Thyroid gland (tissue), 4 donors: ENCODE data around the gene P3H3. TPM values are rescaled to one million over a fixed set of nuclear protein-coding genes. Genes with fewer than 3 reads are reported as not detected.
"Not testable (repeated sequence)": the region's sequence is repeated elsewhere in the genome, so short reads cannot be mapped to it uniquely, and the experiment has no call there.

Experiments
- DNase-seq, 2 donors: peaks; one replicate each; pipeline ENCODE4 v3.0.0-alpha.2; 2019
- H3K27ac ChIP-seq, 3 donors: fragments of 200-600 bp; sonication (generic); 1 replicate in 2 of 3; 2 replicates in 1 of 3; pipeline ENCODE4 v1.5.1; 2016 to 2019; ENCODE audit warnings: mild to moderate bottlenecking in 1 of 3, moderate library complexity in 1 of 3
- H3K27me3 ChIP-seq: fragments of 200-600 bp; sonication (generic); one replicate; pipeline ENCODE4 v1.5.1; 2019
- H3K36me3 ChIP-seq, 2 donors: fragments of 200-600 bp; sonication (generic); one replicate each; pipeline ENCODE4 v1.5.1; 2016 to 2019
- H3K4me1 ChIP-seq, 2 donors: fragments of 200-600 bp; sonication (generic); one replicate each; pipeline ENCODE4 v1.5.1; 2017 to 2019
- H3K4me3 ChIP-seq, 3 donors: fragments of 200-600 bp; sonication (generic); replicated peaks in 1 of 3; 1 replicate in 2 of 3; 2 replicates in 1 of 3; pipeline ENCODE4 v1.5.1; 2016; ENCODE audit warnings: mild to moderate bottlenecking in 1 of 3
- H3K9me3 ChIP-seq: fragments of 200-600 bp; sonication (generic); one replicate; pipeline ENCODE4 v1.5.1; 2017
- CTCF ChIP-seq, 6 experiments: fragments of 200-600 bp in 3 of 6; fragments of 450-650 bp in 3 of 6; sonication (generic) in 3 of 6; IDR thresholded peaks; one replicate each; pipeline ENCODE4 v1.5.1; 2016 to 2019; ENCODE audit warnings: antibody characterized with exemption in 6 of 6, mild to moderate bottlenecking in 2 of 6, inconsistent platforms in 1 of 6, moderate library complexity in 1 of 6
- POLR2A ChIP-seq, 2 donors: fragments of 450-650 bp; IDR thresholded peaks; one replicate each; pipeline ENCODE4 v1.6.1; 2017; ENCODE audit warnings: antibody characterized with exemption in 2 of 2, mild to moderate bottlenecking in 2 of 2, moderate library complexity in 1 of 2
- WGBS, 2 donors: methylation state at CpG; one replicate each; pipeline ENCODE4 v1.1.5; 2017; 5-methylcytosine and 5-hydroxymethylcytosine counted together
- intact Hi-C: fragments of 100-400 bp; cut with DNase I; formaldehyde crosslinking; loops from one replicate; pipeline ENCODE4 v1.15.1; 2023
- total RNA-seq, 4 donors: library from RNA; depleted of rRNA; stranded (reverse); fragments of >200 nt; gene quantifications; one replicate each; pipeline ENCODE4 v1.2.3, GENCODE V29; 2016

P3H3 gene
- total RNA-seq, 4 donors from 2014 or later, result 13.6 to 27.9 (median 20.3) TPM

GRCh38 chr12:6868211-6869048 is 40.2 kb downstream of the P3H3 start:
- 10 to 16% methylated on average over 17 to 18 of the region's 22 CpGs for WGBS, 2 donors
- intact Hi-C loops, result loop anchor here (2.0 kb wide), 1 partner anchor 70 kb away; no protein-coding TSS in a partner anchor
- H3K27ac ChIP-seq, result peak overlapping the region; percentile 9 to 98 (median 84)
- H3K4me3 ChIP-seq, result peak overlapping the region; percentile 61 to 100 (median 99)
- no peaks in the 10 kb centered on the region for H3K9me3 ChIP-seq
- DNase-seq, result no peak
- no peaks in the 10 kb centered on the region for H3K27me3 ChIP-seq
- peaks cover 25 to 29% of the 10 kb centered on the region in 2 donors for H3K36me3 ChIP-seq
- TF ChIP-seq POLR2A (IDR thresholded peaks at IDR 0.05), result no peak
- no peak for TF ChIP-seq CTCF (IDR thresholded peaks at IDR 0.05)
- H3K4me1 ChIP-seq, result peaks cover 26 to 37% of the 10 kb centered on the region in 2 donors

DNA sequence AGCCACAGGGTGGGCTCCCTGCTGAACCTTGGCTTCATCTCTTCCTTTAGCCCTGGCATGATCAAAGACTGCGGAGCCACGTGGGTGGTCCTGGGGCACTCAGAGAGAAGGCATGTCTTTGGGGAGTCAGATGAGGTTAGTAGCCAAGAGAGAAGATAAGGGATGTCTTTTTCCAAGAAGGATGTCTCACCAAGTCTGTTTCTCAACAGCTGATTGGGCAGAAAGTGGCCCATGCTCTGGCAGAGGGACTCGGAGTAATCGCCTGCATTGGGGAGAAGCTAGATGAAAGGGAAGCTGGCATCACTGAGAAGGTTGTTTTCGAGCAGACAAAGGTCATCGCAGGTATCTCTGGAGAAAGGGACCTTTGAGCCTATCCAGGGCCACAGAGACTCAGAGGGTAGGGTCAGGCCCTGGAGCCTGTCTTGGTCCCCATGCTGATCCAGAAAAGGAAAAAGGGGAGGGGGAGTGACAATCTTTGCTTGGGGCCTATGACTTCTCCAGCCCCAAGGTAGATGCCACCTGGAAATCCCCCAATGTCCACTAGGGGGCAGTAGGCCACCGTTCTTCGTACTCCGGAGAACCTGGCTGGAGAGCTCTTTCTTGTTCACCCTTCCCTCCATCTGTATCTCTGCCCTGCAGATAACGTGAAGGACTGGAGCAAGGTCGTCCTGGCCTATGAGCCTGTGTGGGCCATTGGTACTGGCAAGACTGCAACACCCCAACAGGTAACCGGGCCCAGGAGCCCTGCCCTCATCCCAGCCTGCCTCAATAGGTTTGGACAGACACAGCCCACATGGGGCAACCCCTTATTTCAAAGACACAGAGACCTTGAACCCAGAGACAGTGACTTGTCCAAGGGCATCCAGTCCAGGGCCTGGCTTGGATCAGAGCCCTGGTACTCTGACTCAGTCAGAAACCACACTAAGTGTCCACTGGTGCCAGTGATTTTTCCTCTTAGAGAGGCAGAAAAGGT is 41.1 kb downstream of the P3H3 start:
- WGBS, 2 donors, result 35 to 36% methylated on average over 12 of the region's 12 CpGs
- H3K4me1 ChIP-seq, result peaks cover 26 to 42% of the 10 kb centered on the region in 2 donors
- intact Hi-C loops, result loop anchor here (2.0 to 5.0 kb wide), 3 partner anchors 43 to 98 kb away; partner anchors contain the start of gene ENO2
- TF ChIP-seq POLR2A (IDR thresholded peaks at IDR 0.05) (no peak), CTCF (IDR thresholded peaks at IDR 0.05) (peak; percentile 78 to 98 (median 88))
- no peaks in the 10 kb centered on the region for H3K9me3 ChIP-seq
- peak overlapping the region in 2 of 3 donors; percentile 84 to 98 for H3K27ac ChIP-seq
- DNase-seq, result peak; percentile 81 to 85
- no peaks in the 10 kb centered on the region for H3K27me3 ChIP-seq
- H3K4me3 ChIP-seq, result no peak overlapping the region
- peaks cover 18 to 20% of the 10 kb centered on the region in 2 donors for H3K36me3 ChIP-seq

- DNase-seq, H3K9me3 ChIP-seq, H3K27ac ChIP-seq, H3K4me3 ChIP-seq, H3K27me3 ChIP-seq: not testable (repeated sequence)
- peaks cover 26 to 42% of the 10 kb centered on the region in 2 donors for H3K4me1 ChIP-seq
- 77 to 80% methylated on average over 4 of the region's 4 CpGs for WGBS, 2 donors
- peaks cover 12 to 15% of the 10 kb centered on the region in 2 donors for H3K36me3 ChIP-seq
- intact Hi-C loops, result loop anchor here (5.0 kb wide), 2 partner anchors 42 to 97 kb away; partner anchors contain the start of gene ENO2
Measured at GRCh38 chr12:6870304-6870703, 42.1 kb downstream of the P3H3 start.

- peaks cover 26 to 42% of the 10 kb centered on the region in 2 donors for H3K4me1 ChIP-seq
- no peak for DNase-seq
- H3K27me3 ChIP-seq, result no peaks in the 10 kb centered on the region
- H3K9me3 ChIP-seq, result no peaks in the 10 kb centered on the region
- TF ChIP-seq POLR2A (IDR thresholded peaks at IDR 0.05) (no peak), CTCF (IDR thresholded peaks at IDR 0.05) (no peak)
- intact Hi-C loops, result loop anchor here (5.0 kb wide), 2 partner anchors 41 to 96 kb away; partner anchors contain the start of gene ENO2
- peak overlapping the region in 1 of 3 donors; percentile 66 for H3K4me3 ChIP-seq
- peaks cover 12 to 14% of the 10 kb centered on the region in 2 donors for H3K36me3 ChIP-seq
- H3K27ac ChIP-seq, result peak overlapping the region in 1 of 3 donors; percentile 53
- 76 to 79% methylated on average over 7 to 12 of the region's 12 CpGs for WGBS, 2 donors
Measured at GRCh38 chr12:6871052-6871957, 43.1 kb downstream of the P3H3 start.
